D721Med (cell line): Measurements from ENCODE around the gene PRKG1.

Experiments
- DNase-seq: peaks from one replicate; pipeline ENCODE4 v3.0.0; 2011; ENCODE audit warnings: low spot score; ENCODE audit not compliant: insufficient read length
- FAIRE-seq: peaks from 2 replicates; lab custom pipeline; 2011; peaks lifted over from hg19 to GRCh38; lab: Jason Lieb, UNC
- CTCF ChIP-seq: IDR thresholded peaks from 2 replicates; pipeline ENCODE4 v1.5.1; 2012; ENCODE audit warnings: mild to moderate bottlenecking, control low read depth; ENCODE audit not compliant: insufficient read depth; ENCODE audit errors: missing control alignments

The PRKG1 gene

GRCh38 chr10:51318399-51319172 is 244.3 kb downstream of the PRKG1 start:
- DNase-seq (no peak), FAIRE-seq (no peak)
- no peak for TF ChIP-seq CTCF

DNA sequence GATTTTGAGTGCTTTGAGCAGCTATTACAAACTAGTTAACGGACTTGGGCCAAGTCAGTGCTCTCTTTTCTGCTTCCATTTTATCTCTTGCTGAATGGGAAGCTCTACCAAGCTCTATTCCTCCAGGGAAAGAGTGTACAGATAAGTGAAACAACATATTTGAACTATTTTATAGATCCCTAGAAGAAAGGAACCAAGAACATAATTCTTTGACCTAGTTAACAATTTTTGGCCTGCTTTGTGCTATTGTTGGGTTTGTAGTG is 244.8 kb downstream of the PRKG1 start:
- no peak for FAIRE-seq
- no peak for TF ChIP-seq CTCF
- DNase-seq, result no peak

DNA sequence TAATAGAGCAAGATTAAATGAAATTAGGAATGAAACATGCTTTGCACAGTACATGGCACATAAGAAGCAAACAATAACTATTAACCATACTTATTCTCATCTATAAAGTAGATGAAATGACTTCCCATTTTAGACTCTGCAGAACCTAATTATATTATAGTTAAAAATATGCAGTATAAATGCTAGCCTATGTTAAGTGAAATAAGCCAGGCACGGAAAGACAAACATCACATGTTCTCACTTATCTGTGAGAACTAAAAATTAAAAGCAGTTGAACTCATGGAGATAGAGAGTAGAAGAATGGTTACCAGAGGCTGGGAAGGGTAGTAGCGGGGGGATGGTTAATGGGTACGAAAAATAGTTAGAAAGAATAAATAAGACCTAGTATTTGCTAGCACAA is 247.0 kb downstream of the PRKG1 start:
- DNase-seq (no peak), FAIRE-seq (no peak)
- no peak for TF ChIP-seq CTCF

DNA sequence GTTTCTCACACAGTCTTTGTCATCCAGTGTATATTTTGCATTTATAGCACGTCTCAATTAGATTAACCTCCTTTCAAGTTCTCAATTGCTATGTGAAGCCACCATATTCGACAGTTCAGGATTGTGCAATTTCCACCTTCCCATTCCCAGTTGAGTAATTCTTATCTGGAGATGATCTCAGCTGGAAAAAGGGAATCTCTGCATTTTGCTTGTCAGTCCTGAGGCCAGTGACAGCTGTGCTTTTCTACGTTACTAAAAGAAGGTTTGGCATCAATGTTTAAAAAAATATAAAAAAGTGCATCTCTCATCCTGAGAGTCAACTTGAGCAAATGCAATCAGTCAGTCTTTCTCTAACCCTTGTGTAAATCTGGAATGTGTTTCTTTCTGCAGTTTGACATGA is 247.7 kb downstream of the PRKG1 start:
- no peak for FAIRE-seq
- DNase-seq, result no peak
- no peak for TF ChIP-seq CTCF

GRCh38 chr10:51325649-51326048 is 251.4 kb downstream of the PRKG1 start:
- TF ChIP-seq CTCF, result no peak
- FAIRE-seq (no peak), DNase-seq (no peak)

- TF ChIP-seq CTCF, result no peak
- DNase-seq (no peak), FAIRE-seq (no peak)
Measured at GRCh38 chr10:51326174-51326573, 251.9 kb downstream of the PRKG1 start.

DNA sequence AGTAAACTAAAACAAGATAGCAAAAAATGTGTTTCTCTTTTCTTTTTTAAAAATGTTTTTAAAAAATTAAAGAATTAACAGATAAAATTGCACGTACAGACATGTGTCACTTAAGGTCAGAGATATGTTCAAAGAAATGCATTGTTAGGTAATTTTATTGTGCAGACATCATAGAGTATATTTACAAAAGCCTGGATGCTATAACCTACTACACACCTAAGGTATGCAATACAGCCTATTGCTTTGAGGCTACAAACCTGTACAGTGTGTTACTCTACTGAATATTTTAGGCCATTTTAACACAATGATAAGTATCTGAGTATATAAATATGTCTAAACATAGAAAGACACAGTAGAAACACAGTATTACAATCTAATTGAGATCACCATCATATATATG is 253.1 kb downstream of the PRKG1 start:
- no peak for TF ChIP-seq CTCF
- FAIRE-seq (no peak), DNase-seq (no peak)
